ENCODE data around the gene FGFR3. TPM values are rescaled to one million over a fixed set of nuclear protein-coding genes. Genes with fewer than 3 reads are reported as not detected.

The FGFR3 gene
- total and polyA plus RNA-seq, 3 experiments from 2014 or later, result 0.07 TPM; not detected in 2

DNA sequence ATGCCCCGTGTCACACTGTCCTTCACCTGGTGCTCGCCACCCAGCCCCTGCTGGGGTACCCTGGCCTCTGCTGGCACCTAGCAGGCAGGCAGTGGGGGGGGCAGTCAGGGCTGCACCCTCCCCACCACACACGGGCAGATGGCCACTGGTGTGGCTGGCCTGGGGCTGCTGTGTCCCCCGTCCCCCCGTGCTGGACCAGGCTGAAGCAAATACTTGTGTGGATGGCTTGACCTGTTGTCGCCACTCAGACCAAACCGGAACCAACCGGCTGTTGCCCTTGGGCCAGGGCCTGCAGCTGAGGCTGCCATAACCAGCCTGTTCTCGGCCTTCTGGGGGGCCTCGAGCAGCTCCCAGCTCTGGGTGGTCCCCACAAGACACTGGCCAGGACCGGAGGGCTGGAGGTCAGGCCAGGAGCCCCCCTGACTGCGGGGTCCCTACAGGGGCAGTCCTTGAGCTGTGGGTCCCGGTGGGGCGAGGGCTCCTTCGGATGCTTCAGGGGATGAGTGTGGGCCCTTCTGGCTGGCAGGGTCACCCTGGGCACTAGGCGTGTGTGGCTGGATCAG lies 4.3 kb downstream of the FGFR3 start:
- Histone ChIP-seq H3K4me3 (ENCODE audit: low read length) (no peak overlapping the region), H3K27ac (ENCODE audit: low read depth, low read length) (no peak overlapping the region), H3K27me3 (ENCODE audit: insufficient read depth, low read length, poor library complexity, severe bottlenecking) (peaks cover 18% of the 10 kb centered on the region), H3K36me3 (ENCODE audit: insufficient read depth, low read length) (no peaks in the 10 kb centered on the region), H3K4me1 (ENCODE audit: insufficient read depth, low read length) (peaks cover 12% of the 10 kb centered on the region), H3K9me3 (ENCODE audit: low read length) (no peaks in the 10 kb centered on the region)
- Mint-ChIP-seq H3K27me3 (peaks cover 13 to 22% of the 10 kb centered on the region in 2 donors), H3K4me3 (no peak overlapping the region), H3K9me3 (no peaks in the 10 kb centered on the region), H3K36me3 (no peaks in the 10 kb centered on the region), H3K4me1 (no peaks in the 10 kb centered on the region), H3K27ac (no peak overlapping the region)
- ChIA-PET CTCF (no interaction called here), POLR2A (no interaction called here)
- DNase-seq, result no peak

DNA sequence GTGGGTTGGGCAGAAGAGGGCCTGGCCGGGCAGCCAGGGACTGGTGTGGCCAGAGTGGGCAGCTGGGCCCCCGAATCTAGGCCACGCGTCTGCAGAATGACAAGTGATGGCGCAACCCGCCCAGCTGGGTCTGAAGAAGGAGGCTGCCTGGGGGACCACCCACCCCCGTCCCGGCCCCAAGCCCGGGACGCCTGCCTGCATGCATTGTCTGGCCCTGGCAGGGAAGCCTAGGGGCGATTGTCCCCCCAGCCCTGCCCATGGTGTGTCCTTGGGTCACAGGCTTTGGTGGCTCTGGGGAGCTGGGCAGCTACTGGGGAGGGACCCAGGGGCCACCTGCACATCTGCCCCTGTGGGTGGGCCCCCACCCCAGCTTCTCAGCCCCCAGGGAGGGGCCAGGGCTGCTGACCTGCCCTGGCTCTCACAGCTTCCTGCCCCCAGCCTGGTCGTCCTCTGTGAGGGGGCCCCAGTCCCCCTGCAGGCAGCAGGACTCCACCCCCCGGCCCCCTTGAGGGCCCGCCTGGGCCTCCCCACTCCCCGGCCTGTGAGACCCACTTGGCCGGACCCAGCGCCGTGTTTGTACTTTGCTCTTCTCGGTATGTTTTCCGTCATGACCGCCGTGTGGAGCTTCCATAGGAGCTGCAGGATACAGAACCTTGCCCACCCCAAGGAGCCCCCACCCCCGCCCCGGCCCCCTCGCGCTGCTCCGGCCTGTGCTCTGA lies 4.9 kb downstream of the FGFR3 start:
- Mint-ChIP-seq H3K27ac (no peak overlapping the region), H3K9me3 (no peaks in the 10 kb centered on the region), H3K4me3 (no peak overlapping the region), H3K36me3 (no peaks in the 10 kb centered on the region), H3K27me3 (peaks cover 13 to 22% of the 10 kb centered on the region in 2 donors), H3K4me1 (no peaks in the 10 kb centered on the region)
- Histone ChIP-seq H3K36me3 (ENCODE audit: insufficient read depth, low read length) (no peaks in the 10 kb centered on the region), H3K4me3 (ENCODE audit: low read length) (no peak overlapping the region), H3K27ac (ENCODE audit: low read depth, low read length) (no peak overlapping the region), H3K9me3 (ENCODE audit: low read length) (no peaks in the 10 kb centered on the region), H3K4me1 (ENCODE audit: insufficient read depth, low read length) (peaks cover 12% of the 10 kb centered on the region), H3K27me3 (ENCODE audit: insufficient read depth, low read length, poor library complexity, severe bottlenecking) (peaks cover 18% of the 10 kb centered on the region)
- CTCF ChIA-PET, result no interaction called here
- POLR2A ChIA-PET, result no interaction called here
- DNase-seq, result no peak

DNA sequence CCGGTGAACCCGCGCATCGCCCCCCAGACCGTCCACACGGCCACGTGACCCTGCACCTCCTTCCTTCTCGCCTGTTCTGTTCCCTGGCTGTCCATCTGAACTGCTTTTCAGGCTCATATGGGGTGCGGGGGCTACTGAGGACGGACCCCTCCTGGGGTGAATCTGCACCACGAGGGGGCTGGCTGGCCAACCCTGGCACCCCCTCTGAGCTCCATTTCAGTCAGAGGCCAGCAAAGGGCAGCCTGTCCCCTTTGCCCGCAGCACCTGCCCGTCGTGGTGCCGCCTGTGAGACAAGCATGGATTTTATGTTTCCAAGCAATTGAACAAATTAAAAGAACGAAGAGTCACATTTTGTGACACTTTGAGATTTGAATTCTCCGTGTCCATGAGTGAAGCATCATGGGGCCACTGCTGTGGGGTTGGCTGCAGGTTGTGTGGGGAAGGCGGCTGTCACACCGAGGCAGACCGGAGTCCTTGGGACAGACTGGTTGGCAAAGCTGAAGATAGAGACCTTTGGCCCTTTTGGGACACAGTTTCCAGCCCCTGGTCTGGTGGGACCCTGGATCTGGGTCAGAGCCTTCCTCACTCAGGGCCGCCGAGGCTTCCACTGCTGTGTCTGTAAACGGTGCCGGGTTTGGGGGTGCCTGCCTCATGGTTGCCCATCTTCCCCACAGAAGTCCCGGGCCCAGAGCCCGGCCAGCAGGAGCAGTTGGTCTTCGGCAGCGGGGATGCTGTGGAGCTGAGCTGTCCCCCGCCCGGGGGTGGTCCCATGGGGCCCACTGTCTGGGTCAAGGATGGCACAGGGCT lies 5.7 kb downstream of the FGFR3 start:
- H3K27ac Mint-ChIP-seq, result no peak overlapping the region
- ChIA-PET POLR2A (no interaction called here), CTCF (no interaction called here)
- no peak overlapping the region for H3K4me3 ChIP-seq (ENCODE audit: low read length)
- no peaks in the 10 kb centered on the region for H3K36me3 ChIP-seq (ENCODE audit: insufficient read depth, low read length)
- H3K9me3 Mint-ChIP-seq, result no peaks in the 10 kb centered on the region
- H3K9me3 ChIP-seq (ENCODE audit: low read length), result no peaks in the 10 kb centered on the region
- H3K4me1 ChIP-seq (ENCODE audit: insufficient read depth, low read length), result peaks cover 12% of the 10 kb centered on the region
- no peak overlapping the region for H3K27ac ChIP-seq (ENCODE audit: low read depth, low read length)
- no peaks in the 10 kb centered on the region for H3K36me3 Mint-ChIP-seq
- DNase-seq, result no peak
- peaks cover 13 to 22% of the 10 kb centered on the region in 2 donors for H3K27me3 Mint-ChIP-seq
- H3K4me3 Mint-ChIP-seq, result no peak overlapping the region
- H3K4me1 Mint-ChIP-seq, result no peaks in the 10 kb centered on the region
- H3K27me3 ChIP-seq (ENCODE audit: insufficient read depth, low read length, poor library complexity, severe bottlenecking), result peaks cover 18% of the 10 kb centered on the region

DNA sequence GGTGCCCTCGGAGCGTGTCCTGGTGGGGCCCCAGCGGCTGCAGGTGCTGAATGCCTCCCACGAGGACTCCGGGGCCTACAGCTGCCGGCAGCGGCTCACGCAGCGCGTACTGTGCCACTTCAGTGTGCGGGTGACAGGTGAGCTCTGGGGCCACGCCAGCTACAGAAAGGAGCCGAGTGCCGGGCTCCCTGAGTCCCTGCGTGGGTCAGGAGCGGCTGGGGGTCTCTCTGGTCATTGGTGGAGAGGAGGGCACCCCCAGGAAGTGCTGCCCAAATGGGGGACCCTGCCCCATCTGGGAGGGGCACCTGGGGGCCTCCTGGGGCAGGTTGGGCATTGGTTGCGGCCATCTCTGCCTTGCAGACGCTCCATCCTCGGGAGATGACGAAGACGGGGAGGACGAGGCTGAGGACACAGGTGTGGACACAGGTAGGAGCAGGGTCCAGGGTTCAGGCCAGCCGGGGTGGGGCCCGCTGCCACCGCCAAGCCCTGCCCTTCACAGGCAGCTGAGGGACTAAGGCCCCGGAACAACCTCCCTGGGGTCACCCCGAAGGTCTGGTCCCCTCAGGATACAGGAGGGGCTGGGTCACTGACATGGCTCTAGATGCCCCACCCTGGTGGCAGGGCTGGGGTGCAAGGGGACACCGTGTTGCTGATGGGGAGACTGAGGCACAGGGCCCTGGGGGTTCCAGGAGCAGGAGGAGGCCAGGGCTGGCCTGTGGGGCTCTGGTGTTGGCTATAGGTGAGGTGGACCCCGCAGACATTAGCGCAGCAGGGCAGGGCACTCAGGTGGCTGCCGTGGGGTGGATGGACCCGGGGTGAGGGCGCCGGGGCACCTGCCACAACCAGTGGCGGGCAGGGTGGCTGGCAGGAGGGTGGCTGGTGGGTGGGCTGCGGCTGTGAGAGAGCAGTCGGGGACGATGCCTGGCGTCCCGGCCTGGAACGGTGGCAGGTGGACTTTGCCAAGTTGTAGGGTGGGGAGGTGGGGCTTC lies 6.6 kb downstream of the FGFR3 start:
- no peak for DNase-seq
- Mint-ChIP-seq H3K4me1 (no peaks in the 10 kb centered on the region), H3K9me3 (no peaks in the 10 kb centered on the region), H3K27ac (no peak overlapping the region), H3K27me3 (peaks cover 13 to 22% of the 10 kb centered on the region in 2 donors), H3K36me3 (no peaks in the 10 kb centered on the region), H3K4me3 (no peak overlapping the region)
- Histone ChIP-seq H3K27ac (ENCODE audit: low read depth, low read length) (no peak overlapping the region), H3K9me3 (ENCODE audit: low read length) (no peaks in the 10 kb centered on the region), H3K4me3 (ENCODE audit: low read length) (no peak overlapping the region), H3K36me3 (ENCODE audit: insufficient read depth, low read length) (no peaks in the 10 kb centered on the region), H3K27me3 (ENCODE audit: insufficient read depth, low read length, poor library complexity, severe bottlenecking) (peaks cover 18% of the 10 kb centered on the region), H3K4me1 (ENCODE audit: insufficient read depth, low read length) (peaks cover 7% of the 10 kb centered on the region)
- ChIA-PET CTCF (no interaction called here), POLR2A (no interaction called here)

DNA sequence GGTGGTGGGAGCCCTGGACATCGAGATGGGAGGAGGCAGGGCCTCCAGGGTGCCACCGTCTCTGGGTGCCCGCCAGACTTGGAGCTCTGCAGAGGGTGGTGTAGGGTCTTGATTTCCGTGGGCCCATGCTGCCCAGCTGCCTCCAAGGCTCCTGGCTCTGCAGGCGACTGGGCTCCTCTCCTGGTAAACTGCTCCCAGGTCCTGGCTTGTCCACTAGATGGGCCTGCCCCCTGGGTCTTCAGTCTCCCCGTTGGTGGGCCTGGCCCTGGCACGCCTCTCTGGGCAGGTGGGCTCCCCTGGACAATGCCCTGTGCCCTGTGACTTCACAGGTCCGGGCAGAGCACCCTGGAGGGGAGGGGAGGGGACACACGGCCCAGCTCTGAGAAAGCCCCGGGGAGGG lies 7.7 kb downstream of the FGFR3 start:
- H3K27me3 Mint-ChIP-seq, result peaks cover 12 to 22% of the 10 kb centered on the region in 2 donors

DNA sequence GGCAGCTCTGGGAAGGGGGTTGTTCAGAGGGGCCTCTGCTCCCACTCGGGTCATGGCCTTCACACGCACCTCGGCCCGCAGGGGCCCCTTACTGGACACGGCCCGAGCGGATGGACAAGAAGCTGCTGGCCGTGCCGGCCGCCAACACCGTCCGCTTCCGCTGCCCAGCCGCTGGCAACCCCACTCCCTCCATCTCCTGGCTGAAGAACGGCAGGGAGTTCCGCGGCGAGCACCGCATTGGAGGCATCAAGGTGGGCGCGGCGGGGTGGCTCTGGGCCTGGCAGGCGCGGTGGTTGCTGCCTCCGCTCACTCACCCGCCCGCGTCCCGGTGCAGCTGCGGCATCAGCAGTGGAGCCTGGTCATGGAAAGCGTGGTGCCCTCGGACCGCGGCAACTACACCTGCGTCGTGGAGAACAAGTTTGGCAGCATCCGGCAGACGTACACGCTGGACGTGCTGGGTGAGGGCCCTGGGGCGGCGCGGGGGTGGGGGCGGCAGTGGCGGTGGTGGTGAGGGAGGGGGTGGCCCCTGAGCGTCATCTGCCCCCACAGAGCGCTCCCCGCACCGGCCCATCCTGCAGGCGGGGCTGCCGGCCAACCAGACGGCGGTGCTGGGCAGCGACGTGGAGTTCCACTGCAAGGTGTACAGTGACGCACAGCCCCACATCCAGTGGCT lies 8.3 kb downstream of the FGFR3 start:
- ChIA-PET POLR2A (no interaction called here), CTCF (no interaction called here)
- no peaks in the 10 kb centered on the region for H3K4me1 ChIP-seq (ENCODE audit: insufficient read depth, low read length)
- H3K4me3 ChIP-seq (ENCODE audit: low read length), result no peak overlapping the region
- no peaks in the 10 kb centered on the region for H3K9me3 Mint-ChIP-seq
- DNase-seq, result no peak
- no peaks in the 10 kb centered on the region for H3K4me1 Mint-ChIP-seq
- no peak overlapping the region for H3K27ac ChIP-seq (ENCODE audit: low read depth, low read length)
- H3K27ac Mint-ChIP-seq, result no peak overlapping the region
- H3K4me3 Mint-ChIP-seq, result no peak overlapping the region
- H3K27me3 Mint-ChIP-seq, result peaks cover 6 to 16% of the 10 kb centered on the region in 2 donors
- H3K9me3 ChIP-seq (ENCODE audit: low read length), result no peaks in the 10 kb centered on the region
- no peaks in the 10 kb centered on the region for H3K36me3 ChIP-seq (ENCODE audit: insufficient read depth, low read length)
- H3K36me3 Mint-ChIP-seq, result no peaks in the 10 kb centered on the region
- H3K27me3 ChIP-seq (ENCODE audit: insufficient read depth, low read length, poor library complexity, severe bottlenecking), result peaks cover 7% of the 10 kb centered on the region

More for the DNA sequence above, 7.7 kb downstream of the FGFR3 start:
- H3K36me3 ChIP-seq (ENCODE audit: insufficient read depth, low read length), result no peaks in the 10 kb centered on the region
- H3K9me3 ChIP-seq (ENCODE audit: low read length), result no peaks in the 10 kb centered on the region
- H3K4me1 Mint-ChIP-seq, result no peaks in the 10 kb centered on the region
- no peak overlapping the region for H3K27ac Mint-ChIP-seq
- no peak overlapping the region for H3K27ac ChIP-seq (ENCODE audit: low read depth, low read length)
- CTCF ChIA-PET, result no interaction called here
- DNase-seq, result no peak
- H3K4me3 Mint-ChIP-seq, result no peak overlapping the region
- no peaks in the 10 kb centered on the region for H3K36me3 Mint-ChIP-seq
- H3K27me3 ChIP-seq (ENCODE audit: insufficient read depth, low read length, poor library complexity, severe bottlenecking), result peaks cover 13% of the 10 kb centered on the region
- peaks cover 2% of the 10 kb centered on the region for H3K4me1 ChIP-seq (ENCODE audit: insufficient read depth, low read length)
- POLR2A ChIA-PET, result no interaction called here
- H3K4me3 ChIP-seq (ENCODE audit: low read length), result no peak overlapping the region
- H3K9me3 Mint-ChIP-seq, result no peaks in the 10 kb centered on the region

DNA sequence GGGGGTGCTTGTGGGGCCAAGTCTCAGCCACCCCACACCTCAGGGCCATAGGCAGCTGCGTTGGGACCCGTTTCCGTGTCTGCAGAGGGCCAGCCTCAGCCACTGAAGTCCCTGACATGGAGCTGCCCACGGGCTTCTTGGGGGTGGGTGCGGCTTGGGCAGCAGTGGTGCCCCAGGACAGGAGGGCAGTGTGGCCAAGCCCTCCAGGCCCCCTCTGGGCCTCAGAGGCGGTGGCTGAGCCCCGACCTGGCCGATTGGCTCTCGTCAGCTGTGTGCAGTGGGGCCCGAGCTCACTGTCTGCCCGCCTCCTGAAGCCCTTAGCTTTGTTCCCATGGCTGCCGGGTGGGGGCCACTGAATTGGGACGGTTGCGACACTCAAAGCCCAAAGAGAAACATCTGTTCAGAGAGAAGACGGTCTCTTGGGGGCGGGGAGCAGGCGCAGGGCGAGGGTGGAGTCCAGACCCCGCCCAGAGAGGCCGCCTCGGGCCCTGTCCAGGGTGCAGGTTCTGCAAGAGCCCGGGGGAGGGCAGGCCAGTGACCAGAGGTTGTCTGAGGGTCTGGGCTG lies 9.1 kb downstream of the FGFR3 start:
- no peak overlapping the region for H3K27ac ChIP-seq (ENCODE audit: low read depth, low read length)
- no peaks in the 10 kb centered on the region for H3K4me1 ChIP-seq (ENCODE audit: insufficient read depth, low read length)
- Mint-ChIP-seq H3K36me3 (no peaks in the 10 kb centered on the region), H3K27ac (no peak overlapping the region), H3K4me1 (no peaks in the 10 kb centered on the region), H3K27me3 (peaks cover 3 to 10% of the 10 kb centered on the region in 2 donors), H3K9me3 (no peaks in the 10 kb centered on the region), H3K4me3 (no peak overlapping the region)
- ChIA-PET CTCF (no interaction called here), POLR2A (no interaction called here)
- H3K4me3 ChIP-seq (ENCODE audit: low read length), result no peak overlapping the region
- no peaks in the 10 kb centered on the region for H3K27me3 ChIP-seq (ENCODE audit: insufficient read depth, low read length, poor library complexity, severe bottlenecking)
- H3K9me3 ChIP-seq (ENCODE audit: low read length), result no peaks in the 10 kb centered on the region
- DNase-seq, result no peak
- no peaks in the 10 kb centered on the region for H3K36me3 ChIP-seq (ENCODE audit: insufficient read depth, low read length)

Measured in CD8-positive, alpha-beta memory T cell (primary cell).